ENCODE results near the gene ADGRB3. TPM values are rescaled to one million over a fixed set of nuclear protein-coding genes. Genes with fewer than 3 reads are reported as not detected.

Gene ADGRB3
- total RNA-seq, 4 donors from 2014 or later: 1.6 to 2.6 (median 1.8) TPM

DNA sequence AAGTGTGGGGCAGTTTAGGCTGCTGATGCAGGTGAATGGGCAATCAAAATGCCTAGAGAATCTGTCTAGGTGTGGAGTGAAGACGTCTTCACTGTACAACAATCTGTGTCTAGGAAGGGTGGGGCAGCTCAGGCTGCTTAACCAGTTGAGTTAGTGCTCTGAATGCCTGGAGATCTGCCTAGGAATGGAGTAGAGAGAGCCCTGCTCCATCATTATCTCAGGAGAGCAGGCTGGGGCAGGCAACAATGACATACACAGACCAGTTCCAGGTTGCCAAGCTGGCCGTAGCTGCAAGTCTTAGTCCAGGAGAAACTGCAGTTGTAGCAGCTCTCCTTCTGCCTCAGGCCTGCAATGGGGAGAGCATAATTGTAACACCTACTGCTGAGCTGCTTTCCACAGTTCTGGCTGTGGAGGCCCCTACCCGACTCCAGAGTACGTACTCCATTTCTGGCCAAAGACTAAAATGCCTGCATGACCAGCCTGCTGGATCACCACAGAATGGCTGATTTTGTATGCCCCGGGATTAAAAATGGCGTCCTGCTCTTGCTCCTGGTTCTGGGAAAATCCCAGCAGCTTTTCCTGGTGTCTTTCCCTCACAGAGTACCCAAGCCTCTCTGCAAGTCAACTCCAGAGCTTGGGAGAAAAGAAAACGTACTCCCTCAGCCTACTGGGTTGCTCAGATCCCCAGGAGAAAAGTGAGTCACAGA lies 545.4 kb downstream of the ADGRB3 start:
- TF ChIP-seq, protein P1, sequence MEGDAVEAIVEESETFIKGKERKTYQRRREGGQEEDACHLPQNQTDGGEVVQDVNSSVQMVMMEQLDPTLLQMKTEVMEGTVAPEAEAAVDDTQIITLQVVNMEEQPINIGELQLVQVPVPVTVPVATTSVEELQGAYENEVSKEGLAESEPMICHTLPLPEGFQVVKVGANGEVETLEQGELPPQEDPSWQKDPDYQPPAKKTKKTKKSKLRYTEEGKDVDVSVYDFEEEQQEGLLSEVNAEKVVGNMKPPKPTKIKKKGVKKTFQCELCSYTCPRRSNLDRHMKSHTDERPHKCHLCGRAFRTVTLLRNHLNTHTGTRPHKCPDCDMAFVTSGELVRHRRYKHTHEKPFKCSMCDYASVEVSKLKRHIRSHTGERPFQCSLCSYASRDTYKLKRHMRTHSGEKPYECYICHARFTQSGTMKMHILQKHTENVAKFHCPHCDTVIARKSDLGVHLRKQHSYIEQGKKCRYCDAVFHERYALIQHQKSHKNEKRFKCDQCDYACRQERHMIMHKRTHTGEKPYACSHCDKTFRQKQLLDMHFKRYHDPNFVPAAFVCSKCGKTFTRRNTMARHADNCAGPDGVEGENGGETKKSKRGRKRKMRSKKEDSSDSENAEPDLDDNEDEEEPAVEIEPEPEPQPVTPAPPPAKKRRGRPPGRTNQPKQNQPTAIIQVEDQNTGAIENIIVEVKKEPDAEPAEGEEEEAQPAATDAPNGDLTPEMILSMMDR (IDR thresholded peaks at IDR 0.05; ENCODE audit: low read depth): no peak

DNA sequence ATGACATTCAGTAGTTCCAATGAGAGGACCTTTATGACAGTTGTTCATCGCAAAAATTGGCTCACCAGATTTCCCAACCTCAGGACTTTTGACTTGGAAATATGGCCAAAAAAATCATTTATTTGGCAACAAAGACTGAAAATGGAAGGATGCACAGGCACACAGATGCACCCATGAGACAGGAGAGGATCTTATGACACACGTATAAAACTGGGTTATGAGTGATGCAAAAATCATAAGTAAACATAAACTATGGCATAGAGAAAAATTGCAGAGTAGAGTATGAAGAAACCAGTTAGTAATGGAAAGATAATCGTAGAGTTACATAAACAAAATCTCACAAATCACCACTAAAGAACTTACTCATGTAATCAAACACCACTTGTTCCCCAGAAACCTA lies 546.9 kb downstream of the ADGRB3 start:
- TF ChIP-seq, protein P1 (IDR thresholded peaks at IDR 0.05; ENCODE audit: low read depth): no peak

DNA sequence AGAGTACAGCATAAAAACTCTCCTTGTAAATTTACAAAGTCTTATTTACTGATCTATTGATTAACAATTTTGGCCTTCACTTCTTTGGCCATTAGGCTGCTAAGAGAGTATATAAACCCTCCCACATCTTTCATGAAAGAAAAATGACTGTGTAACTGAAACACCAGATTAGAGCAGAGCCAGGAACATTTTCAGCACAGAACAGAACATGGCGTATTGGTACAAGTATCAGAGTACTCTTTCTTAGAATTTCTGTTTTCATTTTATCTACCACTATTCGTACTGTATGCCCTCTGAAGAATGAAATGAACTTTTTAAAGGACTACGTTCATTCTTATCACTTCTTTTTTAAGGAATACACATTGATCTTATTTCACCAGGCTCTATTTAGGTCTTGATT lies 550.2 kb downstream of the ADGRB3 start:
- TF ChIP-seq, protein P1 (IDR thresholded peaks at IDR 0.05; ENCODE audit: low read depth): no peak

DNA sequence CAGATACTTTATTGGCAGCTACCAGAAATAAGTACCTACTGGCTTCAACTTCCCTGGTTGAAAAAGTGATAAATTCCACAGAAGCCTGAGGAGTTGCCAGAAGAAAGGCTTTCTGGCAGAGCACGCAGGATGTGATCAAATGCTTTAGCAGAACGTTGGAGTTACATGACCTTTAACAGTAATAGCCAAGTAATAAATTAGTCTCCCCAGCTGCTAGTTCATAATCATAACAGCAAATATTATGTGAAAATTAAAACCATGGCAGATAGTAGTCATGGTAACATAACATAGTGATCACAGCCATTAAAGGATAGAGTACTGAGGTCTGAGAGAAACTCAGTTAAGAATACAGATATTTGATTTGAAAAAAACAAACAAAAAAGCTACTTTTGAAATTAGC lies 567.7 kb downstream of the ADGRB3 start:
- TF ChIP-seq, protein P1 (IDR thresholded peaks at IDR 0.05; ENCODE audit: low read depth): no peak

DNA sequence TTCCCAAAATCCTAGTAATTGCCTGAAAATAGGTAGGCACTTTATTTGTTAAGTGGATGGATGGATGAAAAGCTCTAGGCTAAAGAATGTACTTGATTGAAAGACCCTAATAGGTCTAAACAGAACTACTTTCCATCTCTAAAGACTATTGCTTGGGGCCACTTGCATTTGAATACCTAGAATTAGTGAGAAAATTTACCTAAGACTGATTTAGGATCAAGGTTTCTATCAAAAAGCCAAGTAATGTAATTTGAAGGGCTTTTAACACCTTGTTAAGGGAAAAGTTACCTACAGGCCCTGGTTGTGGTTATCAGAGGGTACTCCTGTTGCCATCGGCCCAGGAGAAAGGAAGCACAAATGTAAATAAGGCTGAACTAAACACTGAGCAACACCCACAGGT lies 581.0 kb downstream of the ADGRB3 start:
- TF ChIP-seq, protein P1 (IDR thresholded peaks at IDR 0.05; ENCODE audit: low read depth): no peak

DNA sequence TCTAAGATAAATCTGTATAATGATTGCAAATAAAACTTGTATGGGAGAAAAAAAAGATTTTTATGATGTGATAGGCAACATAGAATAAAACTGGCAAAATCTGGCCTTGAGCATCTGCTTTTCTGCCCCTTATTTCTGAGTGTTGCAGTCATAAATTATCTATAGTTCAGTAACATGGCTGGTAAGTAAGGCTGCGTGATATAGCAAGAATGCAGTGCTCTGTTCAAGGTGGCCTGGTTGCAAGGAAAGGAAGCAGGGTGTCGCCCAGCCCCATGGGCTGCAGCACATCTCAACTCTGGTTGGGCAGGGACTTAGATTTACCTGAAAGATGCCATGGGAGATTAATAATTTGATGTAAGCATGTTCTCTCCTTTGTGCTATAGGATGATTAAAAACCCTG lies 582.3 kb downstream of the ADGRB3 start:
- TF ChIP-seq, protein P1 (IDR thresholded peaks at IDR 0.05; ENCODE audit: low read depth): no peak

DNA sequence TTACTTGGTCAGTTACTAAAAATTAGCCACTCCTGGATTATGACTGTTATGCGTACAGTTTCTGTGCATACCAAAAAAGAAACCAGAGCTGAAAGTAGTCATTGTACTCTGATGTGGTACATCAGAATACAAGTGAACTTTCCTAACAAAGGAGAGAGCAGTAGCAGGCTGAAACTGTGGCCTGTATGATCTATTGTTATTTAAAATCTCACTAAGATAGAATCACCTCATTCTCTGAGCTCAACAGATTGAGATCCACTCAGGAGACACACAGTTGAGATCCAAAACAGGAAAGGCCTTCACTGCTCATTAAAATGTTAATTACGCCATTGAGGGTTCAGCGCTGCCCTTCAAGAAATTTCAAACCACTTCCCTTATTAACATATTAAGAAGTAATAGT lies 585.3 kb downstream of the ADGRB3 start:
- TF ChIP-seq, protein P1 (IDR thresholded peaks at IDR 0.05; ENCODE audit: low read depth): no peak

All from subcutaneous adipose tissue (tissue), 4 donors.